HG02981 (cell line): ENCODE data around the gene MRPL33.

Experiments used
- ATAC-seq: cut with Tn5 transposase; IDR thresholded peaks from one replicate; pipeline ENCODE4 v1.9.1; 2021; ENCODE audit warnings: mild to moderate bottlenecking, moderate library complexity; ENCODE audit not compliant: unreplicated experiment

The MRPL33 gene

GRCh38 chr2:27806311-27807059 is 35.0 kb downstream of the MRPL33 start:
- no peak for ATAC-seq

- no peak for ATAC-seq
Measured at GRCh38 chr2:27807476-27807875, 36.0 kb downstream of the MRPL33 start.

GRCh38 chr2:27808418-27808817 is 36.9 kb downstream of the MRPL33 start:
- no peak for ATAC-seq

- no peak for ATAC-seq
Measured at GRCh38 chr2:27808984-27809383, 37.5 kb downstream of the MRPL33 start.

GRCh38 chr2:27809761-27810241 is 38.3 kb downstream of the MRPL33 start:
- ATAC-seq: no peak

GRCh38 chr2:27810455-27810854 is 38.9 kb downstream of the MRPL33 start:
- ATAC-seq: no peak

GRCh38 chr2:27811768-27812167 is 40.2 kb downstream of the MRPL33 start:
- ATAC-seq: no peak

- ATAC-seq: no peak
Measured at GRCh38 chr2:27814758-27815157, 43.2 kb downstream of the MRPL33 start.

GRCh38 chr2:27815860-27816438 is 44.4 kb downstream of the MRPL33 start:
- ATAC-seq: no peak

- no peak for ATAC-seq
Measured at GRCh38 chr2:27822049-27822448, 50.5 kb downstream of the MRPL33 start.

GRCh38 chr2:27823135-27823534 is 51.6 kb downstream of the MRPL33 start:
- no peak for ATAC-seq

GRCh38 chr2:27823569-27823968 is 52.0 kb downstream of the MRPL33 start:
- ATAC-seq: no peak

GRCh38 chr2:27824401-27824800 is 52.9 kb downstream of the MRPL33 start:
- ATAC-seq: no peak

- no peak for ATAC-seq
Measured at GRCh38 chr2:27828305-27828704, 56.8 kb downstream of the MRPL33 start.
